Measurements from ENCODE around the gene SENP3.

SENP3 gene

DNA sequence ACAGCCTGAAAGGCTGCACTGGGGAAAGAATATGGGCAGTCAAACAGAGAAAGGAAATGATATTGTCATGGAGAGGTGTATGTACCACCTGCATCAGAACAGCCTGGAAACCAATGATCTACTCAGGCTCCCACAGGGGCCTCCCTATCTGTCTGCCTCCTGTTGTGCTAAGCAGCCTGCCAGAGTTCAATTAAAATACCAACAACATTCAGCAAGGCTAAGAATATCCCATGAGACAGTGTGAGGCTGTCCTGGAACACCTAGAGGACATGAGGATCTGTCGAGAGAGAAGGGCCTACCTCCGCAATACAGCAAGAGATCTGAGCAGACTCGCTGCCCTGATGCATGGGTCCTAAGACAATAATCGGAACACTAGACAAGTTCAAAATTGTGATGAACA, 44.6 kb downstream of the SENP3 start:
- H3K79me2 ChIP-seq (ENCODE audit: low read length): peaks cover 24% of the 10 kb centered on the region
- no peaks in the 10 kb centered on the region for H3K27me3 ChIP-seq (replicated peaks; ENCODE audit: insufficient read depth, low read length)
- H4K20me1 ChIP-seq (ENCODE audit: insufficient read depth, low read length): no peaks in the 10 kb centered on the region
- no peaks in the 10 kb centered on the region for H3K4me1 ChIP-seq (ENCODE audit: low read length)
- DNase-seq: no peak
- no peak overlapping the region for H3K4me3 ChIP-seq (ENCODE audit: low read length)
- TF ChIP-seq EZH2phosphoT487 (IDR thresholded peaks at IDR 0.05; ENCODE audit: low read length) (no peak), EZH2 (optimal IDR thresholded peaks at IDR 0.05; ENCODE audit: low read depth, low read length) (no peak)
- TF ChIP-seq, protein P1, sequence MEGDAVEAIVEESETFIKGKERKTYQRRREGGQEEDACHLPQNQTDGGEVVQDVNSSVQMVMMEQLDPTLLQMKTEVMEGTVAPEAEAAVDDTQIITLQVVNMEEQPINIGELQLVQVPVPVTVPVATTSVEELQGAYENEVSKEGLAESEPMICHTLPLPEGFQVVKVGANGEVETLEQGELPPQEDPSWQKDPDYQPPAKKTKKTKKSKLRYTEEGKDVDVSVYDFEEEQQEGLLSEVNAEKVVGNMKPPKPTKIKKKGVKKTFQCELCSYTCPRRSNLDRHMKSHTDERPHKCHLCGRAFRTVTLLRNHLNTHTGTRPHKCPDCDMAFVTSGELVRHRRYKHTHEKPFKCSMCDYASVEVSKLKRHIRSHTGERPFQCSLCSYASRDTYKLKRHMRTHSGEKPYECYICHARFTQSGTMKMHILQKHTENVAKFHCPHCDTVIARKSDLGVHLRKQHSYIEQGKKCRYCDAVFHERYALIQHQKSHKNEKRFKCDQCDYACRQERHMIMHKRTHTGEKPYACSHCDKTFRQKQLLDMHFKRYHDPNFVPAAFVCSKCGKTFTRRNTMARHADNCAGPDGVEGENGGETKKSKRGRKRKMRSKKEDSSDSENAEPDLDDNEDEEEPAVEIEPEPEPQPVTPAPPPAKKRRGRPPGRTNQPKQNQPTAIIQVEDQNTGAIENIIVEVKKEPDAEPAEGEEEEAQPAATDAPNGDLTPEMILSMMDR (IDR thresholded peaks at IDR 0.05; ENCODE audit: low read length): no peak
- no peak overlapping the region for H2AFZ ChIP-seq (ENCODE audit: low read length)
- no peaks in the 10 kb centered on the region for H3K9me3 ChIP-seq (replicated peaks; ENCODE audit: insufficient read depth, low read length)
- no peak overlapping the region for H3K4me2 ChIP-seq (ENCODE audit: low read depth, low read length)
- H3K9me2 ChIP-seq (replicated peaks; ENCODE audit: insufficient read depth, low read length): no peaks in the 10 kb centered on the region
- no peaks in the 10 kb centered on the region for H3F3A ChIP-seq (ENCODE audit: insufficient read depth, low read length)
- peaks cover 4% of the 10 kb centered on the region for H3K36me3 ChIP-seq (replicated peaks; ENCODE audit: insufficient read depth, low read length)
- H3K27ac ChIP-seq (ENCODE audit: low read length): no peak overlapping the region
- H3K9ac ChIP-seq (ENCODE audit: low read length): no peak overlapping the region

DNA sequence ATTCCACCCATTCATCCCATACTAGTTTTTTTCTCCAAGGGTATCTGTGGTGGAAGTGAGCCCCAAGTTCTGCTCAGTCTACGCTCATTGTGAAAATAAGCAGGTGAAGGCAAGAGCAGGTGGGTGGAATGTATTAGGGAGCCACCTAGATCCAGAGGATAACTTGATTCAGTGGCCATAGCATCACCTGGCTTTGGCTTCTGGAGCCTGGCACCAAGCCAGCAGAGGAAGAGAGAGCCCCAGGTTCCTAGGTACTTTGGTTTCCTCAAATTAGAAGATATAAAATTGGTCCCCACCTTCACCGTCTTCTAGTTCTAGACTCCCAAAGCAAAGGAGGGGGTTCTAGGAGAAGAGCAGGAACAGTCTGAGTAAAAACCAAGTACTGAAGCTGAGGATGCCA, 48.9 kb downstream of the SENP3 start:
- Histone ChIP-seq H2AFZ (ENCODE audit: low read length) (no peak overlapping the region), H3F3A (ENCODE audit: insufficient read depth, low read length) (no peaks in the 10 kb centered on the region), H3K4me1 (ENCODE audit: low read length) (0 out of 2 replicates have a peak, but pooled peaks cover 7% of the 10 kb centered on the region), H4K20me1 (ENCODE audit: insufficient read depth, low read length) (no peaks in the 10 kb centered on the region), H3K27me3 (replicated peaks; ENCODE audit: insufficient read depth, low read length) (no peaks in the 10 kb centered on the region), H3K9ac (ENCODE audit: low read length) (no peak overlapping the region), H3K36me3 (replicated peaks; ENCODE audit: insufficient read depth, low read length) (no peaks in the 10 kb centered on the region), H3K27ac (ENCODE audit: low read length) (no peak overlapping the region), H3K4me3 (ENCODE audit: low read length) (no peak overlapping the region), H3K79me2 (ENCODE audit: low read length) (peaks cover 53% of the 10 kb centered on the region), H3K9me2 (replicated peaks; ENCODE audit: insufficient read depth, low read length) (no peaks in the 10 kb centered on the region), H3K9me3 (replicated peaks; ENCODE audit: insufficient read depth, low read length) (no peaks in the 10 kb centered on the region), H3K4me2 (ENCODE audit: low read depth, low read length) (no peak overlapping the region)
- no peak for DNase-seq
- TF ChIP-seq, protein P1 (IDR thresholded peaks at IDR 0.05; ENCODE audit: low read length): no peak
- TF ChIP-seq EZH2 (optimal IDR thresholded peaks at IDR 0.05; ENCODE audit: low read depth, low read length) (no peak), EZH2phosphoT487 (IDR thresholded peaks at IDR 0.05; ENCODE audit: low read length) (no peak)

DNA sequence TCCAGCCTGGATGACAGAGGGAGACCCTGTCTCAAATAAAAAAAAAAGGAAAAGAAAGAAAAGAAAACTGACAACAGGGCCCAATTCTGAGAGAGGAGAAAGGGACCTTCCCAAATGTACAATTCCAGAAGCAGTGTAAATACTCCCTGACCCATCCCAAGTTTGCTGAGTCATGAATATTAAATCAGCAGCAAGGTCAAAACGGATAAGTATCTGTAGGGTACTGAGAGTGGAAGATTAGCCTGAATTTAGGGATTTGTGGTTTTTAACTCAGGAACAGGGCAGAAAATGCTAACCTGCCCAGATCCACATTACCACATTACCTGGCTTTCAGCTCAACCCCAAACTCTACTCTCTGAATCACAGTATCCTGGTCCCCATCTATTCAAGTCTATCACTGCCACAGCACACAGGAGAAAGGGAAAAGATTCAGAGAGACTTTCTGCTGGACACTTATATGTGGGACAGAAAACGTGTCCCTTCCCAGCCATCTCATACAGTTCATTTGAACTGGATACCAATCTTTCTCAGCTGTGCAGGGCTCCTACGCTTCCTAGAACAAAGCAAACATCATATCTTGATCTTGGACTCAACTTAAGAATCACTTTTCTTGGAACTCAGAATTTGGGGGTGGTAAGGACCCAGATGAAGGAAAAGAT, 50.0 kb downstream of the SENP3 start:
- no peak overlapping the region for H3K4me3 ChIP-seq (ENCODE audit: low read length)
- H2AFZ ChIP-seq (ENCODE audit: low read length): no peak overlapping the region
- H3K9me2 ChIP-seq (replicated peaks; ENCODE audit: insufficient read depth, low read length): no peaks in the 10 kb centered on the region
- H4K20me1 ChIP-seq (ENCODE audit: insufficient read depth, low read length): no peaks in the 10 kb centered on the region
- no peak overlapping the region for H3K27ac ChIP-seq (ENCODE audit: low read length)
- H3K4me2 ChIP-seq (ENCODE audit: low read depth, low read length): no peak overlapping the region
- H3K36me3 ChIP-seq (replicated peaks; ENCODE audit: insufficient read depth, low read length): no peaks in the 10 kb centered on the region
- H3K9ac ChIP-seq (ENCODE audit: low read length): no peak overlapping the region
- 0 out of 2 replicates have a peak, but pooled peaks cover 7% of the 10 kb centered on the region for H3K4me1 ChIP-seq (ENCODE audit: low read length)
- H3K9me3 ChIP-seq (replicated peaks; ENCODE audit: insufficient read depth, low read length): no peaks in the 10 kb centered on the region
- TF ChIP-seq, protein P1 (IDR thresholded peaks at IDR 0.05; ENCODE audit: low read length): no peak
- TF ChIP-seq EZH2 (optimal IDR thresholded peaks at IDR 0.05; ENCODE audit: low read depth, low read length) (no peak), EZH2phosphoT487 (IDR thresholded peaks at IDR 0.05; ENCODE audit: low read length) (no peak)
- DNase-seq: no peak
- no peaks in the 10 kb centered on the region for H3K27me3 ChIP-seq (replicated peaks; ENCODE audit: insufficient read depth, low read length)
- no peaks in the 10 kb centered on the region for H3F3A ChIP-seq (ENCODE audit: insufficient read depth, low read length)
- H3K79me2 ChIP-seq (ENCODE audit: low read length): peaks cover 47% of the 10 kb centered on the region
